22Rv1 (cell line): ENCODE data around the gene ANKRD6.

Source experiments
- H3K27ac ChIP-seq: fragments of 450-650 bp; 2 replicates; pipeline ENCODE4 v1.5.1; 2017
- ZFX ChIP-seq: fragments of 450-650 bp; IDR thresholded peaks from 2 replicates; pipeline ENCODE4 v1.6.1; 2017; ENCODE audit warnings: antibody characterized with exemption, borderline replicate concordance
- TF ChIP-seq, protein P1 (sequence below): fragments of 450-650 bp; IDR thresholded peaks from 2 replicates; pipeline ENCODE4 v1.5.1; 2017; ENCODE audit warnings: mild to moderate bottlenecking

ANKRD6 gene

DNA sequence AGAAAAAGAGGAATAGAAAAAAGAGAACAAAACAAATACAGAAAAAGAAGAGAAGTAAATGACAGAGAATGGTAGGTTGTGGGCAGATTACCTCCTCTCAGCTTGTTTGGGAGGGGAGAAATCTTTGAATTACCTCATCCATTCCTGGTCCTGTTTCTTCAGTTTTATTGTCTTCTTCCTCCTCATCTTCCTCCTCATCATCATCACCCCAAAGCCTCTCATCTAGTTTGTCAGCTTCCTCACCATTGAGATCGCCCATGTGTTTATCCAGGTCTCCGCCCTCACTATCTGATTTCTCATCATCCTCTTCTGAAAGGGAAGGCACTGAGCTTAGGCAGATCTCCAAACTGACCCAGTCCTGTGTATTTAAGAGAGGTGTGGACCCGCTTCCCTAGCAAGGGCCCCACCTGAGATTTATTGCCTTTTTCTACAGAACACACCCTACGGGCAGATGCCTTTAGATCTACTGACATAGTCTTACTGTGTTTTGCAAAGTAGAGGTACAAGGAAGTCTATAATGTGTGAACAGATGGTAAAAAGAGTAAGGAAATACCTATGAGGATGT, 229.8 kb downstream of the ANKRD6 start:
- TF ChIP-seq, protein P1, sequence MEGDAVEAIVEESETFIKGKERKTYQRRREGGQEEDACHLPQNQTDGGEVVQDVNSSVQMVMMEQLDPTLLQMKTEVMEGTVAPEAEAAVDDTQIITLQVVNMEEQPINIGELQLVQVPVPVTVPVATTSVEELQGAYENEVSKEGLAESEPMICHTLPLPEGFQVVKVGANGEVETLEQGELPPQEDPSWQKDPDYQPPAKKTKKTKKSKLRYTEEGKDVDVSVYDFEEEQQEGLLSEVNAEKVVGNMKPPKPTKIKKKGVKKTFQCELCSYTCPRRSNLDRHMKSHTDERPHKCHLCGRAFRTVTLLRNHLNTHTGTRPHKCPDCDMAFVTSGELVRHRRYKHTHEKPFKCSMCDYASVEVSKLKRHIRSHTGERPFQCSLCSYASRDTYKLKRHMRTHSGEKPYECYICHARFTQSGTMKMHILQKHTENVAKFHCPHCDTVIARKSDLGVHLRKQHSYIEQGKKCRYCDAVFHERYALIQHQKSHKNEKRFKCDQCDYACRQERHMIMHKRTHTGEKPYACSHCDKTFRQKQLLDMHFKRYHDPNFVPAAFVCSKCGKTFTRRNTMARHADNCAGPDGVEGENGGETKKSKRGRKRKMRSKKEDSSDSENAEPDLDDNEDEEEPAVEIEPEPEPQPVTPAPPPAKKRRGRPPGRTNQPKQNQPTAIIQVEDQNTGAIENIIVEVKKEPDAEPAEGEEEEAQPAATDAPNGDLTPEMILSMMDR = no peak
- TF ChIP-seq ZFX = no peak
- no peak overlapping the region for H3K27ac ChIP-seq

DNA sequence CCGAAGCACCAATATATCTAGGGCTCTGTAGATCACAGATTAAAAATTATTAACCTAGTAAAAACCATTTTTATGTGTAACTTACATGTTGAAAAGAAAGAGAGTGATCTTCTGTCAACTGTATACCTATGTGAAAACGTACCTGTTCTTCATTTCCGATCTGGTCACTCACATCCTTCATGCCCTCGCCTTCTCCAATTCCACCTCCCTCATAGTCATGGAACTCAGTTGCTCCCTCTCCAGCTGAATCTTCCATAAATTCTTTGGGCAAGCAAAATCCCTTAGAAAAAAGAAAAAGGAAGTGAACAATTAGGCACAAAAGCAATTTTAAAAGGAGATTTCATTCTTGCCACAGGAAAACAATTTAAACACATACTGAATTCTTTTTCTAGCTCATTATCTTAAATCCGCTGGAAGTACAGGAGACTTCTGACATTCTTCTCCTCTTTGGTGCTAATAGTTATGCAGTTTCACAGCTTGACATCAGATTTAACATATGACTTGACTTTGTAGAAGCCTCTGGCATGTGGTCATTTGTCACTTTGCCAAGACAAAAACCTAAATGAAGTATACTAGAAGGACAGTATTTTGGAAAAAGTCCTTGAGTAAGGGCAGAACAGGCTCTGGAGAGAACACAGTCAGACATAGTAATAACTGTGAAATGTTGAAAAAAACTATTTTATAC, 235.1 kb downstream of the ANKRD6 start:
- no peak for TF ChIP-seq ZFX
- TF ChIP-seq, protein P1 = no peak
- H3K27ac ChIP-seq = no peak overlapping the region

DNA sequence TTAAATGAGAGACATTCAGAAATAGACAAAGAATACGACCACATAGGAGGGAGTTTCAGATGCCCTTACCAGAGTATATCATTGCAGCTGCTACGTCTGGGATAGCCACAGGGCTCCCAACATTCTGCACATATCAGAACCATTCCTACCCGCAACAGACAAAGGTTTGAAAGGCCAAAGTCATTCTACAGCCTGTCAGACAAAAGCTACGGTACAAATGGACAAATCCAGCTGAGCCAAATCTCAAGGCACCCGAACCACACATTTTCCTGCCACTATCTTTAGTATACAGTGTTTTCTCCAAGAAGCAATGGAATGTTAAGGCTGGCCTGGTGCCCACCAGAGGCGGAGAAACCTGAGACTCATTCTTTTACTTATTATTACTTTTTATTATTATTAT, 236.1 kb downstream of the ANKRD6 start:
- TF ChIP-seq ZFX = no peak
- TF ChIP-seq, protein P1 = no peak

DNA sequence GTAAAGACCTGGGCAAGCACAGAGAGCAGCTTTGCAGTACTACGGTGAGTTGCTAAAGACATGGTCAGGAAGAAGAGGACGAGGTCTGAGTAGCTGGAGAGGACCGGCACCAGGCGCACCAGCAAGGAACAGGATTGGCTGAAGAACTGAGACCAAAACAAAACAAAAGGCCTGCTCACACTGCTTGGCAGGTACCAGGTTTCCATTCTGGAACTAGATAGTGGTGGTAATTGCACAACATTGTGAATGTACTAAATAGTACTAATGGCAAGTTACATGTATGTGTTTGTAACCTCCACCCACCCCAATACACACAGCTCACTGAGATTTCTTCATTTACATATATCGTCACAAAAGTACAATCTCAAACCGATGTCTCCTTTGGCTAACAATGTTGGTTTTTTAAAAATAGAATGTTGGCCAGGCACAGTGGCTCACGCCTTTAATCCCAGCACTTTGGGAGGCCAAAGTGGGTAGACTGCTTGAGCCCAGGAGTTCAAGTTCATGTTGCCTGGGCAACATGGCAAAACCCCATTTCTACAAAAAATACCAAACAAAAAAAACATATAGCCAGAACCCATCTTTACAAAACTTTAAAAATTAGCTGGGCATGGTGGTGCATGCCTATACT, 238.1 kb downstream of the ANKRD6 start:
- H3K27ac ChIP-seq = no peak overlapping the region
- TF ChIP-seq ZFX = no peak
- TF ChIP-seq, protein P1 = no peak

More for the DNA sequence above, 236.1 kb downstream of the ANKRD6 start:
- no peak overlapping the region for H3K27ac ChIP-seq

GRCh38 chr6:89675949-89676748, 243.2 kb downstream of the ANKRD6 start:
- no peak for TF ChIP-seq ZFX
- TF ChIP-seq, protein P1 = no peak
- no peak overlapping the region for H3K27ac ChIP-seq

DNA sequence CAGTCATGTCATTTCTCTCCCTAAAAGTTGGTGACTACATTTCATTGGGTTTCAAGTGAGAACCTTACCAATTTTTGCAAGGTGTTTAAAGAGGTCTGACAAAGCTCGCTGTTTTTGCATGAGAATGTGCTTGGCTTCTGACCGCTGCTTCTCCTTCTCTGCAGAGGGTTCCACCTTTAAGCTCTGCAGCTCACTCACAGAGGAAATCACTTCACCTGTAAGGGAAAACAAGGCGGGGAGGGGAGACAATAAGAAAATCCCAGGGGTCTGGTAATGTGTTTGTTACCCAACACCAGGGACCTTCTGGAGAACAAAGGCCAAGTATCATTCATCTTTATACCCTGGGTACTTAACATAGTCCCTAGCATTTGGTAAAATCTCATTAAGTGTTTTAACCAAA, 245.6 kb downstream of the ANKRD6 start:
- TF ChIP-seq, protein P1 = no peak
- no peak for TF ChIP-seq ZFX
- H3K27ac ChIP-seq = no peak overlapping the region
